Prostate gland (tissue), 2 donors: ENCODE results near the gene BRD3OS.
"Not testable (repeated sequence)": the region's sequence is repeated elsewhere in the genome, so short reads cannot be mapped to it uniquely, and the experiment has no call there.

Experiments used
- POLR2A ChIP-seq: fragments of 450-650 bp; IDR thresholded peaks from one replicate; pipeline ENCODE4 v1.6.1; 2016; ENCODE audit warnings: antibody characterized with exemption, mild to moderate bottlenecking
- POLR2AphosphoS5 ChIP-seq: sonication (generic); formaldehyde crosslinking; IDR thresholded peaks from one replicate; pipeline ENCODE4 v1.6.1; 2017; ENCODE audit warnings: antibody characterized with exemption
- TF ChIP-seq, protein P1 (sequence below), 4 experiments: fragments of 200-600 bp in 2 of 4; fragments of 450-650 bp in 2 of 4; sonication (generic) in 2 of 4; IDR thresholded peaks; 1 replicate in 3 of 4; 2 replicates in 1 of 4; pipeline ENCODE4 v1.5.1; 2016 to 2019; ENCODE audit warnings: antibody characterized with exemption in 4 of 4, mild to moderate bottlenecking in 2 of 4, moderate library complexity in 2 of 4

DNA sequence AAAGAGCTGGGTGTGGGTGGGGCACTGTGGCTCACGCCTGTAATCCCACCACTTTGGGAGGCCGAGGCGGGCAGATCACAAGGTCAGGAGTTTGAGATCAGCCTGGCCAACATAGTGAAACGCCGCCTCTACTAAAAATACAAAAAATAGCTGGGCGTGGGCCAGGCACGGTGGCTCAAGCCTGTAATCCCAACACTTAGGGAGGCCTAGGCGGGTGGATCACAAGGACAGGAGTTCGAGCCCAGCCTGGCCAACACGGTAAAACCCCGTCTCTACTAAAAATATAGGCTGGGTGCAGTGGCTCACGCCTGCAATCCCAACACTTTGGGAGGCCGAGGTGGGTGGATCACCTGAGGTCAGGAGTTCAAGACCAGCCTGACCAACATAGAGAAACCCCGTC, 36.5 kb upstream of the BRD3OS start:
- not testable (repeated sequence) for TF ChIP-seq POLR2A, POLR2AphosphoS5
- TF ChIP-seq, protein P1, sequence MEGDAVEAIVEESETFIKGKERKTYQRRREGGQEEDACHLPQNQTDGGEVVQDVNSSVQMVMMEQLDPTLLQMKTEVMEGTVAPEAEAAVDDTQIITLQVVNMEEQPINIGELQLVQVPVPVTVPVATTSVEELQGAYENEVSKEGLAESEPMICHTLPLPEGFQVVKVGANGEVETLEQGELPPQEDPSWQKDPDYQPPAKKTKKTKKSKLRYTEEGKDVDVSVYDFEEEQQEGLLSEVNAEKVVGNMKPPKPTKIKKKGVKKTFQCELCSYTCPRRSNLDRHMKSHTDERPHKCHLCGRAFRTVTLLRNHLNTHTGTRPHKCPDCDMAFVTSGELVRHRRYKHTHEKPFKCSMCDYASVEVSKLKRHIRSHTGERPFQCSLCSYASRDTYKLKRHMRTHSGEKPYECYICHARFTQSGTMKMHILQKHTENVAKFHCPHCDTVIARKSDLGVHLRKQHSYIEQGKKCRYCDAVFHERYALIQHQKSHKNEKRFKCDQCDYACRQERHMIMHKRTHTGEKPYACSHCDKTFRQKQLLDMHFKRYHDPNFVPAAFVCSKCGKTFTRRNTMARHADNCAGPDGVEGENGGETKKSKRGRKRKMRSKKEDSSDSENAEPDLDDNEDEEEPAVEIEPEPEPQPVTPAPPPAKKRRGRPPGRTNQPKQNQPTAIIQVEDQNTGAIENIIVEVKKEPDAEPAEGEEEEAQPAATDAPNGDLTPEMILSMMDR (IDR thresholded peaks at IDR 0.05) = not testable (repeated sequence)
